Effector CD8-positive, alpha-beta T cell (primary cell): ENCODE measurements around the gene SERPINC1.
"Not testable (repeated sequence)": the region's sequence is repeated elsewhere in the genome, so short reads cannot be mapped to it uniquely, and the experiment has no call there.

Experiments
- DNase-seq: peaks from one replicate; lab custom pipeline; 2025; lab: John Stamatoyannopoulos, UW
- total RNA-seq, 4 experiments: gene quantifications; one replicate each; lab custom pipeline; 2026; lab: John Stamatoyannopoulos, UW

Gene SERPINC1
- 0.18 to 0.71 (median 0.37) reads per million in 4 experiments for total RNA-seq

GRCh38 chr1:173917149-173917548 is at the start of gene SERPINC1:
SERPINC1 (minus strand) TSS chr1:173917327; CDS start chr1:173917259, 68 bp downstream.
- DNase-seq, result no peak

- not testable (repeated sequence) for DNase-seq
These were observed 48.8 kb upstream of the SERPINC1 start for GRCh38 chr1:173965896-173966295.

GRCh38 chr1:173963477-173963876 is 46.4 kb upstream of the SERPINC1 start:
- no peak for DNase-seq

GRCh38 chr1:173960625-173961024 is 43.5 kb upstream of the SERPINC1 start:
- DNase-seq, result no peak

GRCh38 chr1:173954179-173954578 is 37.1 kb upstream of the SERPINC1 start:
- DNase-seq, result no peak

- DNase-seq, result no peak
These were observed 31.5 kb upstream of the SERPINC1 start for GRCh38 chr1:173948594-173948993.

- DNase-seq, result no peak
These were observed 29.3 kb upstream of the SERPINC1 start for GRCh38 chr1:173946380-173946921.

- no peak for DNase-seq
These were observed 19.9 kb upstream of the SERPINC1 start for GRCh38 chr1:173937062-173937461.

- DNase-seq, result no peak
These were observed 17.3 kb upstream of the SERPINC1 start for GRCh38 chr1:173934440-173934839.

GRCh38 chr1:173930541-173930940 is 13.4 kb upstream of the SERPINC1 start:
- not testable (repeated sequence) for DNase-seq

GRCh38 chr1:173925306-173926242 is 8.4 kb upstream of the SERPINC1 start:
- no peak for DNase-seq

- no peak for DNase-seq
These were observed 3.7 kb upstream of the SERPINC1 start for GRCh38 chr1:173920861-173921260.

- DNase-seq, result no peak
These were observed 737 bp upstream of the SERPINC1 start for GRCh38 chr1:173917635-173918493.

- no peak for DNase-seq
These were observed 460 bp downstream of the SERPINC1 start for GRCh38 chr1:173916667-173917066.

- DNase-seq, result no peak
These were observed 1.5 kb downstream of the SERPINC1 start for GRCh38 chr1:173915596-173915995.

GRCh38 chr1:173914366-173914871 is 2.7 kb downstream of the SERPINC1 start:
- no peak for DNase-seq

GRCh38 chr1:173913111-173913510 is 4.0 kb downstream of the SERPINC1 start:
- DNase-seq, result no peak

- no peak for DNase-seq
These were observed 13.1 kb downstream of the SERPINC1 start for GRCh38 chr1:173903827-173904531.

GRCh38 chr1:173900992-173901391 is 16.1 kb downstream of the SERPINC1 start:
- no peak for DNase-seq

GRCh38 chr1:173900427-173900826 is 16.7 kb downstream of the SERPINC1 start:
- DNase-seq, result no peak

- DNase-seq, result no peak
These were observed 22.9 kb downstream of the SERPINC1 start for GRCh38 chr1:173894189-173894588.
